ENCODE data around the gene TRAP1.

The TRAP1 gene

DNA sequence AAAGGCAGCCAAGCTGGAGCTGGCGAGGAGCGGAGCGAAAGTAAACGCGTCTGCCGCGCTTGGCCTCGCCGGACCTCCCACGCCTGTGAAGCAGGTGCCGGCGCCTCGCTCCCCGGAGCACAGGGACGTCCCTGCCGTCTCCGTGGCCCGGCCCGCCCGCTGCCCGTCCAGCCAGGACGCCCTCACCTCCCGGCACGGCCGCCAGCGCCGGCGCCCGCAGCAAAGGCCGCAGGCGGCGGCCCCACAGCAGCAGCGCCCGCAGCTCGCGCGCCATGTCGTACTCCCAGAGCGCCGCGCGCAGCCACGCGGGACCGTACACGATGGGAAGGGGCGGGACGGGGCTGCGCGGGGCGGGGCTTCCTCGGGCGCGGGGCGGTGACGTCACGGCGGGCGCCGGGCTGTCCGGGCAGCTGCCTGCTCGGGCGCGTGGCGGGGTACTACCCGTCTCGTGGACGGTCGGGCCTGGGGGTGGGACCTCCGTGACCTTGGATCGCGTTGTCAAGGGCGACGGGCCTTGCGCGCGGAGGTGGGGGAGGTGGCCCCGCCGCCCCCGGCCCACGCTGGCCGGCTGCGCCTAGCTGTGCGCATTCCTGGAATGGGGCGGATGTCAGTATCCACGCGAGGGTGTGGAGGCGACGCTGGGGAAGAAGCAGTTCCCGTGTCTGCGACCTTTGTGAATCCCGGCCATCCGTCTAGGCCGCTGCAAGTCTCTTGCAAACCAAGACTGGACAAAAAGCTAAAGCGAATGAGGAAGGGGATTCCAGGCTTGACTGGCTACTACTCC, at the start of gene TRAP1:
TSS of gene TRAP1 (minus strand) at position 290 of the 784 bp plus-strand sequence. CDS start at position 274, 16 bp downstream.
- DNase-seq (ENCODE audit: low spot score) (peak; percentile 97), FAIRE-seq (peak; percentile 97)

DNA sequence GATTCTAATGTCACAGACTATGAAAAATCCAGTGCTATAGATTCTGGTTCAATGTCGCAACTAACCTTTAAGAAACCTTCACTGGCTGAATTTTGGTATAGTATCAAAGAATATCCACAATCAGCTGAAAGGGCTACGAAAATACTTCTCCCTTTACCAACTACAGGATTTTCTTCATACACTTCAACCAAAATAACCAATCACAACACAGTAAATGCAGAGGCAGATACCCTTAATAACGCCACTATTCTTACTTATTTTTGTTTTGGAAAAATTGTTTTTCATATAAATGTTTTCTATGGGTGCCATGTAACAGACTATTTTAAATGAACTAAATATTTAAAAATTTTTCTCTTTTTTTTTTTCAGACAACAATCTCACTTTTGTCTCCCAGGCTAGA, 48.9 kb upstream of the TRAP1 start:
- FAIRE-seq (no peak), DNase-seq (ENCODE audit: low spot score) (no peak)

DNA sequence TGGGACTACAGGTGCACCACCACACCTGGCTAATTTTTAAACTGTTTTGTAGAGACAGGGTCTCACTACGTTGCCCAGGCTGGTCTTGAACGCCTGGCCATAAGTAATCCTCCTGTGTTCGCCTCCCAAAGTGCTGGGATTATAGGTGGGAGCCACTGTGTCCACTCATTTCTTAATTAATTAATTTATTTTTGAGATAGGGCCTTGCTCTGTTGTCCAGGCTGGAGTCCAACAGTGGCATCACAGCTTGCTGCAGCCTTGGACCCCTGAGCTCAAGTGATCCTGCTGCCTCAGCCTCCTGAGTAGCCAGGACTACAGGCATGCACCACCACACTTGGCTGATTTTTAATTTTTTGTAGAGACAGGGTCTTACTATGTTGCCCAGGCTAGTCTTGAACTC, 47.1 kb upstream of the TRAP1 start:
- FAIRE-seq (no peak), DNase-seq (ENCODE audit: low spot score) (no peak)

DNA sequence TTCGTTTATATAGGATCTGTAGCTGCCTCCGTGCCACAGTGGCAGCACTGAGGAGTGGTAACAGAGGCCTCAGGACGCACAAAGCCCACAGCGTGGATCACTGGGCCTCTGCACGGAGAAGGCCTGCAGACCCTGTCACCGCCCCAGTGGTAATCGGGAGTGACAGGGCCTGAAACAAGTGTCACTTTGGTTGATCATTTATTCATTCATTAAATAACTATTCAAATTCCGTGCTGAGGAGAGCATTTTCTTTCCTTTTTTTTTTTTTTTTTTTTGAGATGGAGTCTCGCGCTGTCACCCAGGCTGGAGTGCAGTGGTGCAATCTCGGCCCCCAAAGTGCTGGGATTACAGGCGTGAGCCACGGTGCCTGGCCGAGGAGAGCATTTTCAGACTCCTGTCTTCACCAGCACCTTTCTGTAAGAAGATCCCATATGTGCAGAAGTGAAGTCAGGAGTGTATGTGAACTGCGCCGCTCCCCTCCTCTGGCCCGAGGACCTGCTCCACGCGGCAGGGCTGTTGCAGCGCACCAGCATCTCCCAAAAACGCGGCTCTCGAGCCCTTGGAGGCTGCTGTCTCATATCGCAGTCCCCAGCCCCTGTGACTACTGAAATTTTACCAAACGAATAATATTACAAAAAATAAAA, 44.9 kb upstream of the TRAP1 start:
- no peak for DNase-seq (ENCODE audit: low spot score)
- FAIRE-seq = no peak

DNA sequence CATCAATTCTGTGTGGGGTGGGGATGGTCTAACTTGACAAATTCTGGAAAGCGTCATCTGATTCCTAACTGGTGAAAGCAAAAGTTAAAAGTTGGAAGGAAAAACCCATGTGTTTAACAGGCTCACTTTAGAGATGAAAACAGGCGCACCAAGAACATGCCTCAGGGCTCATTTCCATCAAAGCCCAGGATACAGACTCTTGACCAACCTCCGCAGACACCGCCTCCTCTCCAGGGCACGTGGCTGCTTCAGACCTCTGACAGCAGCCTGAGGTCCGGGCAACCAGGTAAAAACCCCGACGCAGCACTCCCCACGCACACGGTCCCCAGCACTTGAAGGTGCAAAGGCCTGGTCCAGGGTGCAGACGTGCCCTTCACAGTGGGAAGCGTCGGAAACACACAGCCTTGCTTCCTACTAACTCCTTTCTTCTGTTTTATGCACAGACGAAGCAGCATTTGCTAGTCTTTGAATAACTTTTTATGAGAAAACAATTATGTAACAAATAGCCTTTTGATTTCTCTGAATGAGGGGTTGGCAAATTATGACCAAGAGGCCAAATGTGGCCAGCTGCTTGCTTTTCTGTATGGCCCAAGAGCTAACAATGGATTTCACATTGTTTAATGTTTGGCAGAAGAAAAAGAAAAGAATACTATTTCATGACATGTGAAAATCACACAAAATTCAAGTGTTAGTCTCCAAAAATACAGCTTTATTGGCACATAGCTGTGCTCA, 44.2 kb upstream of the TRAP1 start:
- no peak for FAIRE-seq

DNA sequence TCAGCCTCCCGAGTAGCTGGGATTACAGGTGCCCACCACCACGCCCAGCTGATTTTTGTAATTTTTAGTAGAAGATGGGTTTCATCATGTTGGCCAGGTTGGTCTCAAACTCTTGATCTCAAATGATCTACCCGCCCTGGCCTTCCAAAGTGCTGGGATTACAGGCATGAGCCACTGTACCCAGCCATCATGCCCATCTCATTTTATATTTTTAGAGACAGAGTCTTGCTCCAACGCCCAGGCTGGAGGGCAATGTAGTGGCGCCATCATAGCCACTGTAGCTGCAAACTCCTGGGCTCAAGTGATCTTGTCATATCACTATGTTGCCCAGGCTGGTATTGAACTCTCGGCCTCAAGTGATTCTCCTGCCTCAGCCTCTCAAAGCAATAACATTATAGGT, 43.2 kb upstream of the TRAP1 start:
- FAIRE-seq = no peak
- no peak for DNase-seq (ENCODE audit: low spot score)

More for the DNA sequence above, 44.2 kb upstream of the TRAP1 start:
- DNase-seq (ENCODE audit: low spot score) = no peak

DNA sequence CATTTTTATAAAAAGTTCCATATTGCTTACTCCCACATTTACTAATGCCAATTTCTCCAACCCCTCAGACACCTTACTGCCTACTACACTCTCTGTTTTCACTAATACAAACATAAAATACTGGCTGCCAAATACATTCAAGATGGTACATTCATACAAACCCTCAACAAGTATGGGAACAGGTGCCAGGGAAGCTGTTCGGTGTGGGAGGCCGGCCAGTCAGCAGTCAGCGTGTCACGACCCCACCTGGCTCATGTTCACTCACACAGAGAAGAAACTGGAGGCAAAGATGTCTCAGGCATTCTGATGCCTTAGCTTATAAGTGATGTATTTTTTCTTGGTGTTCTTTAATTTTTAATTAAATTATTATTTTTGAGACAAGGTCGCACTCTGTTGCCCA, 42.4 kb upstream of the TRAP1 start:
- no peak for DNase-seq (ENCODE audit: low spot score)
- no peak for FAIRE-seq

DNA sequence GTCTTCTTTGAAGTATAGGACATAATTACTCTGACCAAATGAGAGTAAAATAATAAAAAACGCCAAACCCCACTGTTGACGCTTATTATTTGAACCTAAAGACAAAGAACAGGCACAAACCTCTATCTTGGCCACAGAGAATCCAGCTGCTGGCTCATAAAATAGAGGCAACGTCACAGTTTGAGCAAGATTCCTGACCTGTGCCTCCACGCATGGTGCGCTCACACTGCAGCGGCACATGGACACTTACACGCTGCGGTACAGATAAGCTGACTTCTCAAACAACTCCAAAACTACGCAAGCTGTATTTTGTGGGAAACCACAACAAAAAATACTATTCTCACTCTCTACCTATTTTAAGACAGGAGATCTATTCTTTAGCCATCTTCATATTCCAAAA, 38.8 kb upstream of the TRAP1 start:
- FAIRE-seq (no peak), DNase-seq (ENCODE audit: low spot score) (no peak)

DNA sequence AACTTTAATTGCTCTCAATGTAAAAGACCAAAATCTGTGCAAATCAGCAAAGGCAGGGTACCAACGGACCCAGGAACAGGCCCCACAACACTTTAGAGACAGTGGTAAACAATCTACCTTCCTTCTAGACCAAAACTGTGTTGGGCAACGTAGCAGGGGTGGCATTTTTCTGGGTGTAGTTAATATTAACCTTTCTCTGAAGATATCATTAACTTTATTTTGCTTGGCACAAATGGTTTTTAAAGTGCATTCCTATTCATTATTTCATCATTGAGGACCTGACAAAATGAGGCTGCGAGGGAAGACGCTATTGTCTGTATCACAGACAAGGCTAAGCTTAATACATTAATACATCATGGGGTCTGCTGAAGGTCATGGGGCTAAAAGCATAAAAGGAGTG, 37.9 kb upstream of the TRAP1 start:
- FAIRE-seq = no peak

DNA sequence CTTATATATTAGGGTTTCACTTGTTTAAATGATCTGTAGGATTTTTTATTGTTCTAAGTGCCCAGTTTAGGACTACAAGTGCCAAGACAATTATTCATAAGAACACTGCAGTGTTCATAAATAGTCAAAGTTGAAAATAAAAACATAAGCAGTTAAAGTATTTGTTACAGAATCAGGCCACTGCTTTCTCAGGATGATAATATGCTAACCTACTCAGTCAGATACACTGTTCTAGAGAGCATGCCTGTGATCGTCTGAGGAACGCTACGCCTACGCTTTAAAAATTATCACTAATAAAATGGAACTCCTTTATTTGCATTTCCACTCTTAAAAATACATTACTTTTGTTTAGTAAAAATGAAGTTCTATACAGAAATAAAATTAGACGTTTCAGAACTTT, 37.4 kb upstream of the TRAP1 start:
- FAIRE-seq = no peak
- no peak for DNase-seq (ENCODE audit: low spot score)

More for the DNA sequence above, 37.9 kb upstream of the TRAP1 start:
- no peak for DNase-seq (ENCODE audit: low spot score)

DNA sequence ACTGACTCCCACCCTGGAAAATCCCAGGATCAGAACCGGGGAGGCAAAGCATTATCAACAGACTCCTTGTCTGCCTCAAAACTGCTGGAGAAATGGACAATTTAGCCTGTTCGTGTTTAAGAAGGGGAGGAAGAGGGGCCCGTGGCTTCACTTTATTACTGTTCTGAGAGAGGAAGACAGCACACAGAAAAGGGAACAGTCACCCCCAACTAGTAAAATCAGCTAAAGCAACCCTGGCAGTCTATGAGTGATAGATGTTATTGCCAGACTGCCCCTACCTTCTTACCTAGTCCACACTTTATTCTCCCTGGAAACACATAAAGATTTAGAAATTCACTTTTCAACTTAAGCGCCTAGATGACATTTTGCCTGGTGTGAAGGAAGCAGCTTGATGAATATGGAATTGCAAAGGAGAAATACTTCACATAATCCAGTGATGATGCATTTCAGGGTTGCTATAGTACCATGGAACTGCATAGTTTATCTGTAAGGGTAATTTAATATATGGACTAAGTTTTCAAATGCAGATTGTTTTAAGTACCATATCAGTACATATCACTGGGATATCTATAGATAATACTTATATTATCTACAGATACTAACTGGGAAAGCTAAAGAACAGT, 36.9 kb upstream of the TRAP1 start:
- FAIRE-seq = no peak
- DNase-seq (ENCODE audit: low spot score) = no peak

DNA sequence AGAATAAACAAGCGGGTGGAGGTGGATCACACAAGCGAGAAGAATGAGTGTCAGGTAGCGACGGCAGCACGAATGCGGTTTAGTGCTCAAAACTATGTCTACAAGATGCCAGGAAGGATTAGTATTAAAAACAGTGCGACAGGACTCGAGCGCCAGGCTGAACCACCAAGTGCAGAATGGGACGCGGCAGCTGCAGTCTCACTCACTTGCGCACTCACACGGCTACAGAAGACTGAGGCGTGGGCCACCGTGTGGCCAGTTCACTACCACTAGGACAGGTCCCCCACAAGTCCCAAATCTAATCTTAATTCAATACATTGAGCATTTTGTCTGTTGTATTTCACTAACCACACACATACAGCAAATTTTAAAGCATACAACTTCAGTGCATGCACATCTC, 35.7 kb upstream of the TRAP1 start:
- no peak for FAIRE-seq
- DNase-seq (ENCODE audit: low spot score) = no peak

DNA sequence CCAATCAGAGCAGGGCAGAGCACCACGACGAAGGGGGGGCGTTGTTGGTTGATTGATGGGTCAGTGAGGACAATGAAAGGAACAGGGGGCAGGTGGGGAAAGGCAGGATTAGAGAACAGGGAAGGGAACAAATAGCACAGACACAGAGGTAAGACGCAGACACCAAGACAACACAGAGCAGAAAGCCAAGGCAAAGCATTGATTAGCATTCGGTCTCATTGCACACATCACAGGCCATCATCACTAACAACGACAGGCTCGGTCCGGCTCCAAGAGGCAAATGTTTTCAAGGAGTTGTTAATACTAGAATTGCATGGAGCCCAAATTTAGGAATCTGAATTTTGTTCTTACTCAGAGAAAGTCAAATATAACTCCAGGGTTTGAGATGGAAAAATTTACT, 34.6 kb upstream of the TRAP1 start:
- no peak for DNase-seq (ENCODE audit: low spot score)
- no peak for FAIRE-seq

DNA sequence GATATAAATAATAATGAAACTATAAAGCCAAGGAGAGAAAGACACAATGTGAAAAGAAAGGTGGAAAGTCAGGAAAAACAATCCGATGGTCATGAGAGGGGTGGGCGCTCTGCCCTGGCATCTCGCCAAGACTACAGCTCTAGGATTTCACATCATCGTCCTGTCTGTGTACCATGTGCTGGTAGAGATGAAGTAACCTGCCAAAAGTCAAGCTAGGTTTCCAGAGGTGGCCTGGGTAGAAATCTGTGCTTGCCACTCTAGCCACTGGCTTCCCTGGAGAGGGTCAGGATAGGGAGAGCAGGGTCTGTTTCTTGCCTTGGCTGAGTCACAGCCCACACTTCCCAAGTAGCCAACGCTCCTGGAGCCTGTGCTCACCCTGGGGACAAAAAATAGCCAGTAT, 31.0 kb upstream of the TRAP1 start:
- FAIRE-seq (no peak), DNase-seq (ENCODE audit: low spot score) (no peak)

DNA sequence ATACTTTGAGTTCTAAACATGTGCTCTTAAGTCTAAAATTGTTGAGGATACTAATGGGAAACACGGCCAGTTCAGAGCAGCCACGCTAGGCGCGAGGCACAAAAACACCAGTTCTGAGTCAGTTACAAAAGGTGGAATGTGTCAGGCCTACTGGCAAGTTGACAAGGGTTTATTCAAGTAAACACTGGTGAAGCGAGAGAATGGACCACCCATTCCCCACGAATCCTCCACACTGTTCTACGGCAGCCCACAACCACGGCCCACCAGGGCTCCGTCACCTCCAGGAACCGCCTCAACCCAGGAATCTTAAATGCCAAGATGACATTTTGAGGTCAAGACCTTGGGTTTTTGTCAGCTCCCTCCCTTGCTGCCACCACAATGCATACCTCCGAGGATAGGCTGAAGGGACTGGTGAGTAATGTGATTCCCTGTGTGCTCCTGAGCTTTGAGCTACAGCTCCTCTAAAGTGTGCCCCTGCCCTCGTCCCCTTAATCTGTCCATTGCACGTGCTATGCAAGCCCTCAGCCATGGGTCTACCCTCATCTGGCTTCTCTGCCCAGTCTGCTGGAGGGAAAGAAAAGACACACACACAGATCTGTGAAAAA, 28.5 kb upstream of the TRAP1 start:
- no peak for DNase-seq (ENCODE audit: low spot score)
- no peak for FAIRE-seq

DNA sequence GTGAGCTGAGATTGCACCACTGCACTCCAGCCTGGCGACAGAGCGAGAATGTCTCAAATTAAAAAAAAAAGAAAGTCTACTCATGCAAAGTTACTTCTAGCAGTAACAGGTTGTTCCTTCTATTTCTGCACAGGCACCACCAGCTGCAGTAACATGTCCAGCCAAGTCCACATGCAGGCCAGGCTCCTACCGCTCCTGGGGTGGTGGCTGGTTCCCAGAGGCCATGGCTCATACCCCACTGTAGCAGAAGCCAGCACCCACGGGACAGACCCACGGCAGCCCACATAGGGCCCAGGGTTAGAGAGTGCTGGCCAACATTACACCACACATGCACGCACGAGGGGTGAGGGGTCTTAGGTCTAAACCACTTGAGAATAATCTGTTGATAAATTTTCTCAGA, 26.7 kb upstream of the TRAP1 start:
- FAIRE-seq (no peak), DNase-seq (ENCODE audit: low spot score) (no peak)

DNA sequence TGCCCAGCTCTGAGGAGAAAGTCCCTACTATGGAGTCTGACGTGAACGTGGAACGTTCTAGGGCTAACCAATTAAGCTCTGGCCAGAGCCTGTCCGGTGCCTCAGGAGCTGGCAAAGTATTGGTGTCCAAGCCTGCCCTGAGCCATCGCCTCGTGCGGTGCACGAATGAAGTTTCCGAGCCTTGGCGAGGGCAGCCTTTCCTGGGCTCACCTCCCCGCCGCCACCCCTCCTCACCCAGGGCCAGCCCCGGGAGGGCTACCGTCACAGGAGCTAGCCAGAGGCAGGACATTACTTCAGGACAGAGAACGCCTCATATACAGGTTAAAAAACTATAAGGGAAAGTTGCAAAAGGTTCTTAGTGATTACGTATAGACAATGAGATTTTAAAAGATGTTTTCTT, 23.6 kb upstream of the TRAP1 start:
- FAIRE-seq (no peak), DNase-seq (ENCODE audit: low spot score) (no peak)

DNA sequence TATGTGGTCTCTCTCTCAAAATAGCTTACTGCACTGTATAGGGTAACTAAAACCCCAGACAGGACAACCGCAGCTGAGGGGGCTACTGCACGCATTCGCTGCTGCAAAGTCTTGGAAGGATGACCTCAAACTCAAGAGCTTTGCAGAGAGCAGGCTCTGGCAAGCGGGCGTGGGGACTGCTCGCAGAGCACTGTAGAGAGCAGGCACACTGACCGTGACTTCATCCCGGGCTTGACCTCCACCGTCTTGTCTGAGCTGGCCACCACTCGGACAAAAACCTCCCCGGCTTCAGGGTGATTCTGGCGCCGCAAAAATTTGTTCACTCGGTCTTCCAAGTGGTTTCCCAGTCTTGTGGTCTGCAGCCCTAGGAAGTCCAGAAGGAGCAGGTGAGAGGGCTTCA, 22.9 kb upstream of the TRAP1 start:
- FAIRE-seq (no peak), DNase-seq (ENCODE audit: low spot score) (no peak)

DNA sequence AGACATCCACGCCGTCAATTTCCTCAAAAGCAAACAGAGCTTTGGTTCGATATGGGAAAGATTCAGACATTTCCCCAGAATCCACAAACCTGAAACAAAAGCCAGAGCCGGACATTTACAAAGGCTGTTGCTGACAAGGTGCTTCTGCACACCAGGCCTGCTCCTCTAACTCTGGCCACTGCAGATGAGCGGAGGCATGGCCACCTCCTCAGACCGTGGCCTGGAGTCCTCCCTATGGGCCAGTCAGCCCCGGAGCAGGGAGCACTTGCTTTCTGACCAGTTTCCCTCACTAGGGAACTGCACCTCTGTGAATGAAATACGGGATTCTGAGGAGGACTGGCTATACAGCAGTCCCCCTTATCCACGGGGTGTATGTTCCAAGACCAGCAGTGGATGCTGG, 22.3 kb upstream of the TRAP1 start:
- DNase-seq (ENCODE audit: low spot score) (no peak), FAIRE-seq (no peak)

DNA sequence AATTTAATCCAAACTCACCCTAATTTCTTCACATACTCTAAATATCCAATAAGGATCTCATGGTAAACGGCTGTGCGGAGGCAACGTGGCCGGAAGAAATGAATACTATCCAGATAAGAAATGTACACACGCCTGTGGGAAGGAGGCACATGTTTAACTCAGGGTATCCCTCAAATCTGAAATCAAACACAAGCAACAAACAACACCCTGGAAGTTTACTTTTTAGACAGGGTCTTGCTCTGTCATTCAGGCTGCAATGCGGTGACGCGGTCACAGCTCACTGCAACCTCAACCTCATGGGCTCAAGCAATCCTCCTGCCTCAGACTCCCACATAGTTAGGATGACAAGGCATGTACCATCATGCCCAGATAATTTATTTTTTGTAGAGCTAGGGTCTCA, 21.2 kb upstream of the TRAP1 start:
- FAIRE-seq (no peak), DNase-seq (ENCODE audit: low spot score) (no peak)

DNA sequence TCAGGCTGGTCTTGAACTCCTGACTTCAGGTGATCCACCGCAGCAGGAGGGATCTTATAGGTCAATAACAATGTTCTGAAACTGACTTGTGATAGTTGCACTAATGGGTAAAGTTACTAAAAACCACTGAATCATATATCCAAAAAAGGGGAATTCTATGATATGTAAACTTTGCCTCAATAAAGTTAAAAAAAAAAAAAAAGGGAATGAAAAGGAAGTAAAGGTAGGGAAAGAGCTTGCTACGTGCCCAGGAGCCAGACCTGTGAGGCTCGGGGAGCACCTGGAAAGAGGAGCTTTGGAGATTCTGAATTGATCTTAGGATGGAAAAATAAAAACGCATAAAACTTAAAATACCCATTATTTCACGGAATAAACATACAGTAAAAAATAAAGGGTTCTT, 20.8 kb upstream of the TRAP1 start:
- DNase-seq (ENCODE audit: low spot score) (no peak), FAIRE-seq (no peak)

DNA sequence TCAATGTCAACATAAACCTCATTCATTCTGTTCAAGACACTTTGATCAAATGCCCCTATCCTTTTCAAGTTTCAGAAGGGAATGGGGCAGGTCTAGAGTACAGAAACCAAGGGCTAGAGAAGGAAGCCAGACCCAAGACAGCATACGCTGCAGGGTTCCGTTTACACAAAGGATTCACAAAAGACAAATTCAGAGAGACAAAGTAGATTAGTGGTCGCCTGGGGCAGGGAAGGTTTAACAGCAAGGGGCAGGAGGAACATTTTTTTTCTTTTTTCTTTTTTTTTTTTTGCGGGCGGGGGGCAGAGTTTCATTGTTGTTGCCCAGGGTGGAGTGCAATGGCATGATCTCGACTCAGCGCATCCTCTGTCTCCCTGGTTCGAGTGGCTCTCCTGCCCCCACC, 19.9 kb upstream of the TRAP1 start:
- DNase-seq (ENCODE audit: low spot score) (no peak), FAIRE-seq (no peak)

Data from urothelium cell line (cell line).